AG08395 (cell line): ENCODE measurements around the gene IRF5.
A peak's percentile ranks its signal among the peaks of the same experiment; 100 is the strongest.

ENCODE experiments used
- DNase-seq: peaks from one replicate; pipeline ENCODE4 v3.0.0; 2012; ENCODE audit warnings: mixed read lengths, low spot score

IRF5 gene

GRCh38 chr7:128937647-128938543 is at the start of gene IRF5:
TSS of gene IRF5 (plus strand) at chr7:128937927. CDS start at chr7:128942082, 4,155 bp downstream.
- no peak for DNase-seq

- DNase-seq = no peak
Observed at GRCh38 chr7:128888039-128888755, 49.5 kb upstream of the IRF5 start.

GRCh38 chr7:128888756-128889095 is 49.0 kb upstream of the IRF5 start:
- DNase-seq = no peak

- DNase-seq = no peak
Observed at GRCh38 chr7:128889121-128889520, 48.6 kb upstream of the IRF5 start.

- DNase-seq = no peak
Observed at GRCh38 chr7:128890306-128891109, 47.2 kb upstream of the IRF5 start.

- no peak for DNase-seq
Observed at GRCh38 chr7:128891110-128891941, 46.4 kb upstream of the IRF5 start.

GRCh38 chr7:128891942-128892269 is 45.8 kb upstream of the IRF5 start:
- no peak for DNase-seq

- DNase-seq = no peak
Observed at GRCh38 chr7:128892521-128893250, 45.0 kb upstream of the IRF5 start.

- DNase-seq = no peak
Observed at GRCh38 chr7:128893251-128894100, 44.3 kb upstream of the IRF5 start.

GRCh38 chr7:128894101-128894440 is 43.7 kb upstream of the IRF5 start:
- DNase-seq = no peak

- DNase-seq = no peak
Observed at GRCh38 chr7:128895320-128895719, 42.4 kb upstream of the IRF5 start.

GRCh38 chr7:128899392-128899791 is 38.3 kb upstream of the IRF5 start:
- no peak for DNase-seq

- no peak for DNase-seq
Observed at GRCh38 chr7:128900237-128900636, 37.5 kb upstream of the IRF5 start.

GRCh38 chr7:128902761-128903585 is 34.8 kb upstream of the IRF5 start:
- no peak for DNase-seq

GRCh38 chr7:128903621-128904361 is 33.9 kb upstream of the IRF5 start:
- no peak for DNase-seq

GRCh38 chr7:128904381-128905197 is 33.1 kb upstream of the IRF5 start:
- DNase-seq = peak; percentile 72

- no peak for DNase-seq
Observed at GRCh38 chr7:128906001-128906765, 31.5 kb upstream of the IRF5 start.
